IPS-18a (cell line): ENCODE data around the gene CA14.

ENCODE experiments used
- H3K27ac ChIP-seq: one replicate; pipeline ENCODE4 v1.5.1; 2013; ENCODE audit warnings: low read length
- H3K27me3 ChIP-seq: one replicate; pipeline ENCODE4 v1.6.1; 2013; ENCODE audit warnings: mild to moderate bottlenecking, low read length; ENCODE audit not compliant: control insufficient read depth, insufficient read depth
- H3K36me3 ChIP-seq: one replicate; pipeline ENCODE4 v1.6.1; 2013; ENCODE audit warnings: low read depth, low read length; ENCODE audit not compliant: control insufficient read depth
- H3K4me1 ChIP-seq: one replicate; pipeline ENCODE4 v1.6.1; 2013; ENCODE audit warnings: low read depth, low read length; ENCODE audit not compliant: control insufficient read depth
- H3K4me3 ChIP-seq: one replicate; pipeline ENCODE4 v1.5.1; 2013; ENCODE audit warnings: low read length
- H3K9ac ChIP-seq: one replicate; pipeline ENCODE4 v1.6.1; 2013; ENCODE audit warnings: mild to moderate bottlenecking, low read length, moderate library complexity
- H3K9me3 ChIP-seq: one replicate; pipeline ENCODE4 v1.6.1; 2013; ENCODE audit warnings: low read depth, low read length; ENCODE audit not compliant: control insufficient read depth

CA14 gene

GRCh38 chr1:150237746-150238145, 19.8 kb upstream of the CA14 start:
- H3K27ac ChIP-seq, result no peak overlapping the region
- H3K4me3 ChIP-seq, result no peak overlapping the region
- no peaks in the 10 kb centered on the region for H3K27me3 ChIP-seq
- no peaks in the 10 kb centered on the region for H3K36me3 ChIP-seq
- no peak overlapping the region for H3K9ac ChIP-seq
- peaks cover 15% of the 10 kb centered on the region for H3K4me1 ChIP-seq
- H3K9me3 ChIP-seq, result no peaks in the 10 kb centered on the region

- Histone ChIP-seq H3K27me3 (no peaks in the 10 kb centered on the region), H3K4me1 (no peaks in the 10 kb centered on the region), H3K27ac (no peak overlapping the region), H3K36me3 (no peaks in the 10 kb centered on the region), H3K9me3 (no peaks in the 10 kb centered on the region), H3K9ac (no peak overlapping the region), H3K4me3 (no peak overlapping the region)
Measured at GRCh38 chr1:150243003-150243402, 14.6 kb upstream of the CA14 start.

GRCh38 chr1:150249936-150250335, 7.6 kb upstream of the CA14 start:
- Histone ChIP-seq H3K9ac (no peak overlapping the region), H3K4me3 (no peak overlapping the region), H3K9me3 (no peaks in the 10 kb centered on the region), H3K4me1 (no peaks in the 10 kb centered on the region), H3K27ac (no peak overlapping the region), H3K36me3 (no peaks in the 10 kb centered on the region), H3K27me3 (no peaks in the 10 kb centered on the region)

- Histone ChIP-seq H3K9ac (peak overlapping the region; percentile 85), H3K27ac (peak overlapping the region; percentile 94), H3K36me3 (peaks cover 2% of the 10 kb centered on the region), H3K27me3 (no peaks in the 10 kb centered on the region), H3K9me3 (no peaks in the 10 kb centered on the region), H3K4me1 (peaks cover 24% of the 10 kb centered on the region), H3K4me3 (peak overlapping the region; percentile 75)
Measured at GRCh38 chr1:150256198-150256553, 1.4 kb upstream of the CA14 start.

GRCh38 chr1:150256554-150257341, 826 bp upstream of the CA14 start:
- H3K4me3 ChIP-seq, result peak overlapping the region; percentile 75
- no peaks in the 10 kb centered on the region for H3K9me3 ChIP-seq
- peaks cover 24% of the 10 kb centered on the region for H3K4me1 ChIP-seq
- peak overlapping the region; percentile 85 for H3K9ac ChIP-seq
- H3K36me3 ChIP-seq, result peaks cover 6% of the 10 kb centered on the region
- H3K27me3 ChIP-seq, result no peaks in the 10 kb centered on the region
- peak overlapping the region; percentile 94 for H3K27ac ChIP-seq

- peaks cover 24% of the 10 kb centered on the region for H3K4me1 ChIP-seq
- H3K4me3 ChIP-seq, result peak overlapping the region; percentile 75
- peaks cover 22% of the 10 kb centered on the region for H3K36me3 ChIP-seq
- H3K27me3 ChIP-seq, result no peaks in the 10 kb centered on the region
- no peak overlapping the region for H3K27ac ChIP-seq
- no peaks in the 10 kb centered on the region for H3K9me3 ChIP-seq
- peak overlapping the region; percentile 85 for H3K9ac ChIP-seq
Measured at GRCh38 chr1:150259217-150259616, 1.6 kb downstream of the CA14 start.

GRCh38 chr1:150259758-150260669, 2.4 kb downstream of the CA14 start:
- Histone ChIP-seq H3K27me3 (no peaks in the 10 kb centered on the region), H3K9me3 (no peaks in the 10 kb centered on the region), H3K4me3 (peak overlapping the region; percentile 75), H3K4me1 (peaks cover 24% of the 10 kb centered on the region), H3K27ac (no peak overlapping the region), H3K9ac (no peak overlapping the region), H3K36me3 (peaks cover 30% of the 10 kb centered on the region)

GRCh38 chr1:150261367-150261766, 3.8 kb downstream of the CA14 start:
- Histone ChIP-seq H3K4me1 (peaks cover 15% of the 10 kb centered on the region), H3K27me3 (no peaks in the 10 kb centered on the region), H3K9me3 (no peaks in the 10 kb centered on the region), H3K9ac (no peak overlapping the region), H3K36me3 (peaks cover 43% of the 10 kb centered on the region), H3K27ac (no peak overlapping the region), H3K4me3 (no peak overlapping the region)

GRCh38 chr1:150262388-150263320, 5.1 kb downstream of the CA14 start:
- H3K36me3 ChIP-seq, result peaks cover 50% of the 10 kb centered on the region
- no peak overlapping the region for H3K9ac ChIP-seq
- H3K4me1 ChIP-seq, result peaks cover 6% of the 10 kb centered on the region
- no peaks in the 10 kb centered on the region for H3K27me3 ChIP-seq
- no peaks in the 10 kb centered on the region for H3K9me3 ChIP-seq
- H3K4me3 ChIP-seq, result no peak overlapping the region
- H3K27ac ChIP-seq, result no peak overlapping the region

- peaks cover 6% of the 10 kb centered on the region for H3K4me1 ChIP-seq
- H3K27ac ChIP-seq, result no peak overlapping the region
- no peak overlapping the region for H3K9ac ChIP-seq
Measured at GRCh38 chr1:150263549-150263948, 6.0 kb downstream of the CA14 start.

GRCh38 chr1:150267896-150268295, 10.3 kb downstream of the CA14 start:
- H3K9me3 ChIP-seq, result no peaks in the 10 kb centered on the region
- peak overlapping the region; percentile 89 for H3K4me3 ChIP-seq
- H3K4me1 ChIP-seq, result peaks cover 12% of the 10 kb centered on the region
- peak overlapping the region; percentile 79 for H3K9ac ChIP-seq
- H3K27ac ChIP-seq, result no peak overlapping the region
- H3K36me3 ChIP-seq, result peaks cover 34% of the 10 kb centered on the region
- no peaks in the 10 kb centered on the region for H3K27me3 ChIP-seq

More at GRCh38 chr1:150263549-150263948, 6.0 kb downstream of the CA14 start:
- Histone ChIP-seq H3K36me3 (peaks cover 50% of the 10 kb centered on the region), H3K4me3 (no peak overlapping the region), H3K27me3 (no peaks in the 10 kb centered on the region), H3K9me3 (no peaks in the 10 kb centered on the region)
